Measurements from ENCODE around the gene GPC5. TPM values are rescaled to one million over a fixed set of nuclear protein-coding genes. Genes with fewer than 3 reads are reported as not detected.

The GPC5 gene
- total RNA-seq, 1 experiment from 2014 or later, result 0.26 TPM

DNA sequence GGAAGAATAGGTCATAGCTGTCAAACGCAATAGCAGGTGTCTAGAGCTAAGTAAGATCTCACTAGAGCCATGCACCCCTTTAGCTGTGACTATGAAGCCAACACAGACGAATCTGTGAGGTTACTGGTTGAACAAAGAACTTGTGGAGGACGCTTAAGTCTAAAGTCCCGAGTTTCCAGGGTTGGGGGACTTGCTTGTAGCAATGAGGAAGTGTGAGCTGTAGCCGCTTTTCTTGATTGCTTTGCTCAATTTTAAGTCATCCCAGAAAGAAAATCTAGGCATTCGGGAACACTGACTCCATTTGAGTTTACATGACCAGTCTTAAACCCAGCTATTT lies 1.6 kb downstream of the GPC5 start:
- H3K9me3 ChIP-seq (ENCODE audit: control insufficient read depth, insufficient read depth, low read depth, low read length), result no peaks in the 10 kb centered on the region
- intact Hi-C loops (cut with micrococcal nuclease; ENCODE audit: unreplicated experiment), result no loop called here
- ChIA-PET CTCF (no interaction called here), POLR2A (interaction anchor here (0.6 kb wide), 1 partner anchor 290 kb away, joined by 3 read pairs; no protein-coding TSS in a partner anchor)
- DNase-seq (ENCODE audit: low read depth, low spot score) (no peak), ATAC-seq (no peak)
- in situ Hi-C loops (cut with HindIII; ENCODE audit: low pct_unique_long_range_greater_than_20kb, low sequenced_read_pairs), result no loop called here
- TF ChIP-seq POLR2AphosphoS5 (IDR thresholded peaks at IDR 0.05; ENCODE audit: low read depth, low read length) (no peak), SIN3A (IDR thresholded peaks at IDR 0.05; ENCODE audit: borderline replicate concordance, insufficient read depth, low read depth, low read length) (no peak), TCF7L2 (IDR thresholded peaks at IDR 0.05; ENCODE audit: low read depth, low read length) (no peak)
- TF ChIP-seq, protein P1, sequence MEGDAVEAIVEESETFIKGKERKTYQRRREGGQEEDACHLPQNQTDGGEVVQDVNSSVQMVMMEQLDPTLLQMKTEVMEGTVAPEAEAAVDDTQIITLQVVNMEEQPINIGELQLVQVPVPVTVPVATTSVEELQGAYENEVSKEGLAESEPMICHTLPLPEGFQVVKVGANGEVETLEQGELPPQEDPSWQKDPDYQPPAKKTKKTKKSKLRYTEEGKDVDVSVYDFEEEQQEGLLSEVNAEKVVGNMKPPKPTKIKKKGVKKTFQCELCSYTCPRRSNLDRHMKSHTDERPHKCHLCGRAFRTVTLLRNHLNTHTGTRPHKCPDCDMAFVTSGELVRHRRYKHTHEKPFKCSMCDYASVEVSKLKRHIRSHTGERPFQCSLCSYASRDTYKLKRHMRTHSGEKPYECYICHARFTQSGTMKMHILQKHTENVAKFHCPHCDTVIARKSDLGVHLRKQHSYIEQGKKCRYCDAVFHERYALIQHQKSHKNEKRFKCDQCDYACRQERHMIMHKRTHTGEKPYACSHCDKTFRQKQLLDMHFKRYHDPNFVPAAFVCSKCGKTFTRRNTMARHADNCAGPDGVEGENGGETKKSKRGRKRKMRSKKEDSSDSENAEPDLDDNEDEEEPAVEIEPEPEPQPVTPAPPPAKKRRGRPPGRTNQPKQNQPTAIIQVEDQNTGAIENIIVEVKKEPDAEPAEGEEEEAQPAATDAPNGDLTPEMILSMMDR (IDR thresholded peaks at IDR 0.05), result no peak
- TF ChIP-seq, protein P2, sequence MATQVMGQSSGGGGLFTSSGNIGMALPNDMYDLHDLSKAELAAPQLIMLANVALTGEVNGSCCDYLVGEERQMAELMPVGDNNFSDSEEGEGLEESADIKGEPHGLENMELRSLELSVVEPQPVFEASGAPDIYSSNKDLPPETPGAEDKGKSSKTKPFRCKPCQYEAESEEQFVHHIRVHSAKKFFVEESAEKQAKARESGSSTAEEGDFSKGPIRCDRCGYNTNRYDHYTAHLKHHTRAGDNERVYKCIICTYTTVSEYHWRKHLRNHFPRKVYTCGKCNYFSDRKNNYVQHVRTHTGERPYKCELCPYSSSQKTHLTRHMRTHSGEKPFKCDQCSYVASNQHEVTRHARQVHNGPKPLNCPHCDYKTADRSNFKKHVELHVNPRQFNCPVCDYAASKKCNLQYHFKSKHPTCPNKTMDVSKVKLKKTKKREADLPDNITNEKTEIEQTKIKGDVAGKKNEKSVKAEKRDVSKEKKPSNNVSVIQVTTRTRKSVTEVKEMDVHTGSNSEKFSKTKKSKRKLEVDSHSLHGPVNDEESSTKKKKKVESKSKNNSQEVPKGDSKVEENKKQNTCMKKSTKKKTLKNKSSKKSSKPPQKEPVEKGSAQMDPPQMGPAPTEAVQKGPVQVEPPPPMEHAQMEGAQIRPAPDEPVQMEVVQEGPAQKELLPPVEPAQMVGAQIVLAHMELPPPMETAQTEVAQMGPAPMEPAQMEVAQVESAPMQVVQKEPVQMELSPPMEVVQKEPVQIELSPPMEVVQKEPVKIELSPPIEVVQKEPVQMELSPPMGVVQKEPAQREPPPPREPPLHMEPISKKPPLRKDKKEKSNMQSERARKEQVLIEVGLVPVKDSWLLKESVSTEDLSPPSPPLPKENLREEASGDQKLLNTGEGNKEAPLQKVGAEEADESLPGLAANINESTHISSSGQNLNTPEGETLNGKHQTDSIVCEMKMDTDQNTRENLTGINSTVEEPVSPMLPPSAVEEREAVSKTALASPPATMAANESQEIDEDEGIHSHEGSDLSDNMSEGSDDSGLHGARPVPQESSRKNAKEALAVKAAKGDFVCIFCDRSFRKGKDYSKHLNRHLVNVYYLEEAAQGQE (IDR thresholded peaks at IDR 0.05; ENCODE audit: insufficient read depth in 1 of 2, low read depth in 2 of 2, low read length in 1 of 2), result no peak
- H3K4me1 ChIP-seq (ENCODE audit: control insufficient read depth, insufficient read depth, low read length), result no peaks in the 10 kb centered on the region
- no peaks in the 10 kb centered on the region for H3K36me3 ChIP-seq (ENCODE audit: control insufficient read depth, insufficient read depth, low read length)
- no TSS peak for BruUV-seq (replicated peaks)
- peaks cover 11% of the 10 kb centered on the region for H3K27me3 ChIP-seq (ENCODE audit: control insufficient read depth, insufficient read depth, low read length)
- no peak overlapping the region for H3K27ac ChIP-seq (ENCODE audit: low read length)
- no peak overlapping the region for H3K4me3 ChIP-seq (ENCODE audit: low read depth in 2 of 2, low read length in 2 of 2)

DNA sequence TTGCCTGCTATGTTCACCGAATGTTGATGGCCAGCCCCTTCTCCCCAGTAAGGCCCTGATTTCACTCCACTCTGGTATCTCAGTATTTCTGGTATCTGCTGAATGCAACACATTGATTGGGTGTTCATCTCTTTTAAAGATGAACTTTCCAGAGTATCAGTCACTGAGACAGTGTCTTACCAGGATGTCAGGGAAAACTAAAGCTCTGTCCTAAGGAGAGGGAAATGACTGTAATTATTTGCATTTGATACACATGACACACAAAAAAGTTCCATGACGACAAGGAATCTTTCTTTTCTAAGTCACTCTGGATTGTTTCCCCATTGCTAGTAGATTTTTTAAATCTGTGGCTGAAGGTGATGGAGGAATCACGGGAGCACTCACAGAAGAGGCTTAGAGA lies 2.2 kb downstream of the GPC5 start:
- Histone ChIP-seq H3K4me1 (ENCODE audit: control insufficient read depth, insufficient read depth, low read length) (no peaks in the 10 kb centered on the region), H3K27ac (ENCODE audit: low read length) (no peak overlapping the region), H3K27me3 (ENCODE audit: control insufficient read depth, insufficient read depth, low read length) (peaks cover 11% of the 10 kb centered on the region), H3K36me3 (ENCODE audit: control insufficient read depth, insufficient read depth, low read length) (no peaks in the 10 kb centered on the region), H3K9me3 (ENCODE audit: control insufficient read depth, insufficient read depth, low read depth, low read length) (no peaks in the 10 kb centered on the region), H3K4me3 (ENCODE audit: low read depth in 2 of 2, low read length in 2 of 2) (no peak overlapping the region)
- no TSS peak for BruUV-seq (replicated peaks)
- intact Hi-C loops (cut with micrococcal nuclease; ENCODE audit: unreplicated experiment), result no loop called here
- ATAC-seq, result no peak
- TF ChIP-seq POLR2AphosphoS5 (IDR thresholded peaks at IDR 0.05; ENCODE audit: low read depth, low read length) (no peak), SIN3A (IDR thresholded peaks at IDR 0.05; ENCODE audit: borderline replicate concordance, insufficient read depth, low read depth, low read length) (no peak), TCF7L2 (IDR thresholded peaks at IDR 0.05; ENCODE audit: low read depth, low read length) (no peak)
- TF ChIP-seq, protein P1 (IDR thresholded peaks at IDR 0.05), result no peak
- TF ChIP-seq, protein P2 (IDR thresholded peaks at IDR 0.05; ENCODE audit: insufficient read depth in 1 of 2, low read depth in 2 of 2, low read length in 1 of 2), result no peak
- DNase-seq (ENCODE audit: low read depth, low spot score), result no peak
- ChIA-PET CTCF (no interaction called here), POLR2A (no interaction called here)
- in situ Hi-C loops (cut with HindIII; ENCODE audit: low pct_unique_long_range_greater_than_20kb, low sequenced_read_pairs), result no loop called here
